ENCODE results near the gene NHERF1.

The NHERF1 gene

GRCh38 chr17:74748529-74749278 is at the start of gene NHERF1:
NHERF1 (plus strand) TSS chr17:74748628; CDS start chr17:74748847, 219 bp downstream.
- peak; percentile 94 for DNase-seq

- DNase-seq, result no peak
These were observed 49.2 kb upstream of the NHERF1 start for GRCh38 chr17:74699236-74699635.

GRCh38 chr17:74702116-74702871 is 46.1 kb upstream of the NHERF1 start:
- no peak for DNase-seq

GRCh38 chr17:74703311-74703710 is 45.1 kb upstream of the NHERF1 start:
- no peak for DNase-seq

- no peak for DNase-seq
These were observed 43.9 kb upstream of the NHERF1 start for GRCh38 chr17:74704544-74704943.

- DNase-seq, result no peak
These were observed 37.2 kb upstream of the NHERF1 start for GRCh38 chr17:74711058-74711824.

- no peak for DNase-seq
These were observed 36.1 kb upstream of the NHERF1 start for GRCh38 chr17:74712301-74712700.

- peak; percentile 13 for DNase-seq
These were observed 35.7 kb upstream of the NHERF1 start, which contains the start of gene CD300LF for GRCh38 chr17:74712756-74713155. CD300LF (minus strand) TSS chr17:74712923; CDS start chr17:74712866, 57 bp downstream.

GRCh38 chr17:74713171-74713755 is 35.2 kb upstream of the NHERF1 start:
- no peak for DNase-seq

GRCh38 chr17:74715144-74715543 is 33.3 kb upstream of the NHERF1 start:
- no peak for DNase-seq

GRCh38 chr17:74720506-74720905 is 27.9 kb upstream of the NHERF1 start:
- no peak for DNase-seq

- DNase-seq, result no peak
These were observed 25.6 kb upstream of the NHERF1 start for GRCh38 chr17:74722782-74723181.

- no peak for DNase-seq
These were observed 24.5 kb upstream of the NHERF1 start for GRCh38 chr17:74723891-74724290.

GRCh38 chr17:74725111-74725510 is 23.3 kb upstream of the NHERF1 start:
- no peak for DNase-seq

- DNase-seq, result no peak
These were observed 20.3 kb upstream of the NHERF1 start for GRCh38 chr17:74728033-74728701.

GRCh38 chr17:74728702-74729075 is 19.7 kb upstream of the NHERF1 start:
- no peak for DNase-seq

- DNase-seq, result no peak
These were observed 19.1 kb upstream of the NHERF1 start for GRCh38 chr17:74729368-74729767.

- DNase-seq, result no peak
These were observed 18.6 kb upstream of the NHERF1 start for GRCh38 chr17:74729866-74730265.

GRCh38 chr17:74730491-74731346 is 17.7 kb upstream of the NHERF1 start:
- peak; percentile 79 for DNase-seq

GRCh38 chr17:74731347-74731605 is 17.2 kb upstream of the NHERF1 start:
- no peak for DNase-seq

GRCh38 chr17:74732042-74732867 is 16.2 kb upstream of the NHERF1 start:
- no peak for DNase-seq

All from CD4-positive, alpha-beta T cell treated with Interleukin-17A for 1 hour (primary cell).